ENCODE data around the gene CNR2. TPM values are rescaled to one million over a fixed set of nuclear protein-coding genes. Genes with fewer than 3 reads are reported as not detected.
"Not testable (repeated sequence)": the region's sequence is repeated elsewhere in the genome, so short reads cannot be mapped to it uniquely, and the experiment has no call there.

CNR2 gene
- total RNA-seq, 1 donor = not detected

GRCh38 chr1:23862640-23863039 lies 50.5 kb downstream of the CNR2 start:
- H3K4me3 ChIP-seq (ENCODE audit: low read depth, low read length) = no peak overlapping the region
- no peak for TF ChIP-seq CTCF (IDR thresholded peaks at IDR 0.05; ENCODE audit: insufficient read depth, low read depth, low read length)
- DNase-seq (ENCODE audit: low read depth) = no peak

GRCh38 chr1:23854568-23854967 lies 58.6 kb downstream of the CNR2 start:
- H3K4me3 ChIP-seq (ENCODE audit: low read depth, low read length) = no peak overlapping the region
- peak; percentile 4 for DNase-seq (ENCODE audit: low read depth)
- TF ChIP-seq CTCF (IDR thresholded peaks at IDR 0.05; ENCODE audit: insufficient read depth, low read depth, low read length) = peak; percentile 29

DNA sequence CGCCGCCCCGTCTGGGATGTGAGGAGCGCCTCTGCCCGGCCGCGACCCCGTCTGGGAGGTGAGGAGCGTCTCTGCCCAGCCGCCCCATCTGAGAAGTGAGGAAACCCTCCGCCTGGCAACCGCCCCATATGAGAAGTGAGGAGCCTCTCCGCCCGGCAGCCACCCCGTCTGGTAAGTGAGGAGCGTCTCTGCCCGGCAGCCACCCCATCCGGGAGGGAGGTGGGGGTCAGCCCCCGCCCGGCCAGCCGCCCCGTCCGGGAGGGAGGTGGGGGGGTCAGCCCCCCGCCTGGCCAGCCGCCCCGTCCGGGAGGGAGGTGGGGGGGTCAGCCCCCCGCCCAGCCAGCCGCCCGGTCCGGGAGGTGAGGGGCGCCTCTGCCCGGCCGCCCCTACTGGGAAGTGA lies 60.0 kb downstream of the CNR2 start:
- H3K4me3 ChIP-seq (ENCODE audit: low read depth, low read length); DNase-seq (ENCODE audit: low read depth): not testable (repeated sequence)

DNA sequence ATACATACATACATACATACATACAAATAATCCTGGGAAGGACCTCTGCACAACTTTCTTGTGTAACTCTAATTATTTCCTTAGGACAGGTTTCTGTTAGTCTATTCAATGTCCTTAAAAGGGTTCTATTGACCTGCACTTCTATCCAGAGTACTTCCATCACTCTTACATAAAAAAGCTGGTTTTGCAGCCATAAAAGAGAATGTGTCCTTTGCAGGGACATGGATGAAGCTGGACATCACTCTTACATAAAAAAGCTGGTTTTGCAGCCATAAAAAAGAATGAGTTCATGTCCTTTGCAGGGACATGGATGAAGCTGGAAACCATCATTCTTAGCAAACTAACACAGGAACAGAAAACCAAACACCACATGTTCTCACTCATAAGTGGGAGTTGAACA lies 61.8 kb downstream of the CNR2 start:
- DNase-seq (ENCODE audit: low read depth); H3K4me3 ChIP-seq (ENCODE audit: low read depth, low read length): not testable (repeated sequence)

- DNase-seq (ENCODE audit: low read depth) = no peak
- TF ChIP-seq CTCF (IDR thresholded peaks at IDR 0.05; ENCODE audit: insufficient read depth, low read depth, low read length) = no peak
- H3K4me3 ChIP-seq (ENCODE audit: low read depth, low read length) = no peak overlapping the region
These were observed 64.2 kb downstream of the CNR2 start for GRCh38 chr1:23848673-23849616.

DNA sequence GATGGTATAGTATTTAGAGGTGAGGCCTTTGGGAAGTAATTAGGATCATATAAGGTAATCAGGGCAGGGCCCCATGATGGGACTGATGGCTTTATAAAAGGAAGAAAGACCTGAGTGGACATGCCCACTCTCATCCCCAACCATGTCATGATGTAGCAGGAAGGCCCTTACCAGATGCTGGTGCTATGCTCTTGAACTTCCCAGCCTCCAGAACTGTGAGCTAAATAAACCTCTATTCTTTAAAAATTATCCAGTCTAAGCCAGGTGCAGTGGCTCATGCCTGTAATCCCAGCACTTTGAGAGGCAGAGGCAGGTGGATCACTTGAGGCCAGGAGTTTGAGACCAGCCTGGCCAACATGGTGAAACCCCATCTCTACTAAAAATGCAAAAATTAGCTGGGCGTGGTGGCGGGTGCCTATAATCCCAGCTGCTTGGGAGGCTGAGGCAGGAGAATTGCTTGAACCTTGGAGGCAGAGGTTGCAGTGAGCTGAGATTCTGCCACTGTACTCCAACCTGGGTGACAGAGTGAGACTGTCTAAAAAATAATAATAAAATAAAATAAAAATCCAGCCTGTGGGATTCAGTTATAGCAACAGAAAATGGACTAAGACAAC lies 65.6 kb downstream of the CNR2 start:
- not testable (repeated sequence) for H3K4me3 ChIP-seq (ENCODE audit: low read depth, low read length)

GRCh38 chr1:23845163-23845562 lies 68.0 kb downstream of the CNR2 start:
- no peak for TF ChIP-seq CTCF (IDR thresholded peaks at IDR 0.05; ENCODE audit: insufficient read depth, low read depth, low read length)
- no peak overlapping the region for H3K4me3 ChIP-seq (ENCODE audit: low read depth, low read length)
- DNase-seq (ENCODE audit: low read depth) = no peak

More for the DNA sequence above, 65.6 kb downstream of the CNR2 start:
- DNase-seq (ENCODE audit: low read depth) = not testable (repeated sequence)

- DNase-seq (ENCODE audit: low read depth) = no peak
- no peak overlapping the region for H3K4me3 ChIP-seq (ENCODE audit: low read depth, low read length)
- TF ChIP-seq CTCF (IDR thresholded peaks at IDR 0.05; ENCODE audit: insufficient read depth, low read depth, low read length) = no peak
These were observed 69.5 kb downstream of the CNR2 start for GRCh38 chr1:23843644-23844043.

Data from fibroblast of villous mesenchyme (primary cell).